ENCODE data around the gene MAP1S.

- TF ChIP-seq, protein P1, sequence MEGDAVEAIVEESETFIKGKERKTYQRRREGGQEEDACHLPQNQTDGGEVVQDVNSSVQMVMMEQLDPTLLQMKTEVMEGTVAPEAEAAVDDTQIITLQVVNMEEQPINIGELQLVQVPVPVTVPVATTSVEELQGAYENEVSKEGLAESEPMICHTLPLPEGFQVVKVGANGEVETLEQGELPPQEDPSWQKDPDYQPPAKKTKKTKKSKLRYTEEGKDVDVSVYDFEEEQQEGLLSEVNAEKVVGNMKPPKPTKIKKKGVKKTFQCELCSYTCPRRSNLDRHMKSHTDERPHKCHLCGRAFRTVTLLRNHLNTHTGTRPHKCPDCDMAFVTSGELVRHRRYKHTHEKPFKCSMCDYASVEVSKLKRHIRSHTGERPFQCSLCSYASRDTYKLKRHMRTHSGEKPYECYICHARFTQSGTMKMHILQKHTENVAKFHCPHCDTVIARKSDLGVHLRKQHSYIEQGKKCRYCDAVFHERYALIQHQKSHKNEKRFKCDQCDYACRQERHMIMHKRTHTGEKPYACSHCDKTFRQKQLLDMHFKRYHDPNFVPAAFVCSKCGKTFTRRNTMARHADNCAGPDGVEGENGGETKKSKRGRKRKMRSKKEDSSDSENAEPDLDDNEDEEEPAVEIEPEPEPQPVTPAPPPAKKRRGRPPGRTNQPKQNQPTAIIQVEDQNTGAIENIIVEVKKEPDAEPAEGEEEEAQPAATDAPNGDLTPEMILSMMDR (IDR thresholded peaks at IDR 0.05; ENCODE audit: low read depth, low read length), result no peak
- no peak for TF ChIP-seq EZH2phosphoT487 (IDR thresholded peaks at IDR 0.05; ENCODE audit: low read depth)
Measured at GRCh38 chr19:17778251-17778967, 59.1 kb downstream of the MAP1S start.
